IMR-90 (cell line): Measurements from ENCODE around the gene RSRC1. TPM values are rescaled to one million over a fixed set of nuclear protein-coding genes. Genes with fewer than 3 reads are reported as not detected.

Experiments used
- ATAC-seq: fragments of 200-7000 bp; cut with Tn5 transposase; 2 replicates; pipeline ENCODE4 v1.9.1; 2020; ENCODE audit warnings: low read depth, mild to moderate bottlenecking, moderate library complexity
- BruUV-seq: library from RNA; stranded (reverse); fragments of 400-500 nt; replicated peaks from 2 replicates; lab custom pipeline; 2021; lab: Mats Ljungman, UMichigan
- CTCF ChIA-PET: fragments of 300-600 bp; formaldehyde crosslinking; extraction: SDS; loops from one replicate; lab custom pipeline; 2021; ENCODE audit warnings: antibody characterized with exemption; lab: Yijun Ruan, JAX
- POLR2A ChIA-PET: fragments of 300-600 bp; sonication (Branson Sonifier 250); formaldehyde crosslinking; loops from one replicate; lab custom pipeline; 2022; ENCODE audit warnings: antibody characterized with exemption; ENCODE audit not compliant: unreplicated experiment; lab: Charles Lee
- DNase-seq: peaks from one replicate; pipeline ENCODE4 v3.0.0; 2013
- H2AFZ ChIP-seq: replicated peaks from 2 replicates; pipeline ENCODE3; 2013; ENCODE audit warnings: low read length, mild to moderate bottlenecking; ENCODE audit not compliant: poor library complexity
- H2AK5ac ChIP-seq: 2 replicates; pipeline ENCODE4 v1.6.1; 2013; ENCODE audit warnings: low read depth, low read length, inconsistent platforms
- H2AK9ac ChIP-seq: replicated peaks from 2 replicates; pipeline ENCODE3; 2013; ENCODE audit warnings: mild to moderate bottlenecking, low read depth, low read length, moderate library complexity; ENCODE audit not compliant: poor library complexity
- H2BK120ac ChIP-seq: 2 replicates; pipeline ENCODE4 v1.6.1; 2013; ENCODE audit warnings: low read depth, low read length, inconsistent platforms
- H2BK15ac ChIP-seq: 3 replicates; pipeline ENCODE4 v1.6.1; 2013; ENCODE audit warnings: low read depth, low read length, inconsistent platforms
- H2BK20ac ChIP-seq: 2 replicates; pipeline ENCODE4 v1.6.1; 2013; ENCODE audit warnings: low read depth, mild to moderate bottlenecking, inconsistent platforms, low read length, moderate library complexity
- H2BK5ac ChIP-seq: 2 replicates; pipeline ENCODE4 v1.6.1; 2013; ENCODE audit warnings: mild to moderate bottlenecking, low read depth, low read length, inconsistent platforms; ENCODE audit not compliant: poor library complexity, severe bottlenecking
- H3K14ac ChIP-seq: replicated peaks from 2 replicates; pipeline ENCODE4 v1.6.1; 2013; ENCODE audit warnings: low read depth, low read length, inconsistent platforms
- H3K18ac ChIP-seq: 2 replicates; pipeline ENCODE4 v1.6.1; 2013; ENCODE audit warnings: low read depth, low read length, control low read depth
- H3K23ac ChIP-seq: 2 replicates; pipeline ENCODE4 v1.6.1; 2013; ENCODE audit warnings: low read depth, low read length, inconsistent platforms
- H3K27ac ChIP-seq: 2 replicates; pipeline ENCODE4 v1.5.1; 2013; ENCODE audit warnings: mild to moderate bottlenecking, control low read depth, low read length; ENCODE audit not compliant: insufficient read depth
- H3K27me3 ChIP-seq: 2 replicates; pipeline ENCODE4 v1.6.1; 2013; ENCODE audit warnings: low read length; ENCODE audit not compliant: control insufficient read depth, insufficient read depth
- H3K36me3 ChIP-seq: 2 replicates; pipeline ENCODE4 v1.6.1; 2013; ENCODE audit warnings: low read length, mixed read lengths; ENCODE audit not compliant: control insufficient read depth, insufficient read depth
- H3K4ac ChIP-seq: 2 replicates; pipeline ENCODE4 v1.6.1; 2013; ENCODE audit warnings: low read depth, low read length, inconsistent platforms
- H3K4me1 ChIP-seq: 2 replicates; pipeline ENCODE4 v1.6.1; 2013; ENCODE audit warnings: low read length, mixed read lengths; ENCODE audit not compliant: control insufficient read depth, insufficient read depth
- H3K4me2 ChIP-seq: 2 replicates; pipeline ENCODE4 v1.6.1; 2013; ENCODE audit warnings: low read depth, mild to moderate bottlenecking, control low read depth, low read length, moderate library complexity
- H3K4me3 ChIP-seq: 2 replicates; pipeline ENCODE4 v1.5.1; 2013; ENCODE audit warnings: low read depth, mild to moderate bottlenecking, control low read depth, low read length, moderate library complexity; ENCODE audit not compliant: insufficient read depth
- H3K56ac ChIP-seq: 2 replicates; pipeline ENCODE4 v1.6.1; 2013; ENCODE audit warnings: low read length, inconsistent platforms; ENCODE audit not compliant: insufficient read depth; ENCODE audit errors: extremely low read depth
- H3K79me1 ChIP-seq, 2 experiments: 2 replicates each; pipeline ENCODE4 v1.6.1; 2013; ENCODE audit warnings: low read length in 2 of 2, inconsistent platforms in 1 of 2, low read depth in 1 of 2
- H3K9ac ChIP-seq: 2 replicates; pipeline ENCODE4 v1.6.1; 2013; ENCODE audit warnings: low read depth, low read length, control low read depth
- H3K9me1 ChIP-seq: 2 replicates; pipeline ENCODE4 v1.6.1; 2013; ENCODE audit warnings: low read length, inconsistent platforms; ENCODE audit not compliant: insufficient read depth
- H3K9me3 ChIP-seq: 2 replicates; pipeline ENCODE4 v1.6.1; 2013; ENCODE audit warnings: low read length; ENCODE audit not compliant: control insufficient read depth, insufficient read depth
- H4K20me1 ChIP-seq: 2 replicates; pipeline ENCODE4 v1.6.1; 2013; ENCODE audit warnings: low read length, inconsistent platforms; ENCODE audit not compliant: insufficient read depth
- H4K5ac ChIP-seq: 2 replicates; pipeline ENCODE4 v1.6.1; 2013; ENCODE audit warnings: mild to moderate bottlenecking, low read depth, low read length, control low read depth
- H4K8ac ChIP-seq, 2 experiments: 2 replicates each; pipeline ENCODE4 v1.6.1; 2013; ENCODE audit warnings: low read depth in 2 of 2, low read length in 2 of 2, control low read depth in 1 of 2, inconsistent platforms in 1 of 2
- H4K91ac ChIP-seq: 2 replicates; pipeline ENCODE4 v1.6.1; 2013; ENCODE audit warnings: low read depth, low read length, inconsistent platforms; ENCODE audit not compliant: insufficient read depth
- BHLHE40 ChIP-seq: fragments of 150-350 bp; IDR thresholded peaks from 2 replicates; pipeline ENCODE4 v1.6.1; 2016; ENCODE audit warnings: mild to moderate bottlenecking, low read depth, low read length
- CEBPB ChIP-seq: IDR thresholded peaks from 2 replicates; pipeline ENCODE4 v1.6.1; 2012; ENCODE audit warnings: low read depth, low read length, improper control_type of control experiment
- CHD1 ChIP-seq: IDR thresholded peaks from 2 replicates; pipeline ENCODE4 v1.6.1; 2012; ENCODE audit warnings: low read depth, low read length, improper control_type of control experiment
- FOS ChIP-seq: fragments of 150-350 bp; IDR thresholded peaks from 2 replicates; pipeline ENCODE4 v1.6.1; 2016; ENCODE audit warnings: low read depth, low read length
- MAFK ChIP-seq: IDR thresholded peaks from 2 replicates; pipeline ENCODE4 v1.6.1; 2012; ENCODE audit warnings: low read depth, low read length, improper control_type of control experiment
- MAZ ChIP-seq: IDR thresholded peaks from 2 replicates; pipeline ENCODE4 v1.6.1; 2012; ENCODE audit warnings: low read depth, mild to moderate bottlenecking, low read length, improper control_type of control experiment, moderate library complexity, borderline replicate concordance
- MXI1 ChIP-seq: IDR thresholded peaks from 2 replicates; pipeline ENCODE4 v1.6.1; 2012; ENCODE audit warnings: low read depth, mild to moderate bottlenecking, low read length, moderate library complexity, borderline replicate concordance
- NFE2L2 ChIP-seq: fragments of 150-350 bp; IDR thresholded peaks from 2 replicates; pipeline ENCODE4 v1.6.1; 2016; ENCODE audit warnings: low read depth, mild to moderate bottlenecking, low read length
- RCOR1 ChIP-seq: IDR thresholded peaks from 2 replicates; pipeline ENCODE4 v1.6.1; 2012; ENCODE audit warnings: mild to moderate bottlenecking, low read length, improper control_type of control experiment; ENCODE audit not compliant: insufficient replicate concordance
- SMC3 ChIP-seq: fragments of 150-350 bp; IDR thresholded peaks from 2 replicates; pipeline ENCODE4 v1.6.1; 2016; ENCODE audit warnings: low read depth, mild to moderate bottlenecking, antibody characterized with exemption, low read length, moderate library complexity
- dilution Hi-C: fragments of 300-500 bp; cut with HindIII; formaldehyde crosslinking; loops from one replicate; pipeline ENCODE4 v1.14.3; 2018; ENCODE audit warnings: low sequenced_read_pairs; ENCODE audit not compliant: unreplicated experiment
- in situ Hi-C: fragments of 300-500 bp; cut with MboI; formaldehyde crosslinking; loops from 3 replicates; pipeline ENCODE4 v1.14.3; 2019; ENCODE audit warnings: low sequenced_read_pairs, inconsistent platforms, mixed read lengths
- intact Hi-C: fragments of 100-400 bp; cut with micrococcal nuclease; formaldehyde crosslinking; loops from 2 replicates; pipeline ENCODE4 v1.10.0; 2022
- polyA plus RNA-seq, 3 experiments: library from polyadenylated mRNA; depleted of rRNA; stranded (reverse); fragments of >200 nt; gene quantifications; 2 replicates each; pipeline ENCODE4 v1.2.3, GENCODE V29; 2012; ENCODE audit warnings: low replicate concordance in 1 of 3
- total RNA-seq: library from RNA; depleted of rRNA; stranded (reverse); fragments of >200 nt; gene quantifications from 2 replicates; pipeline ENCODE4 v1.2.3, GENCODE V29; 2012
- TF ChIP-seq, protein P1 (sequence below): fragments of 150-350 bp; IDR thresholded peaks from 2 replicates; pipeline ENCODE4 v1.6.1; 2017; ENCODE audit warnings: mild to moderate bottlenecking, antibody characterized with exemption, low read length, low read depth

Gene RSRC1
- total and polyA plus RNA-seq, 2 of the 4 experiments (the other 2 are of a cell fraction), result 3.8 to 41.8 TPM

DNA sequence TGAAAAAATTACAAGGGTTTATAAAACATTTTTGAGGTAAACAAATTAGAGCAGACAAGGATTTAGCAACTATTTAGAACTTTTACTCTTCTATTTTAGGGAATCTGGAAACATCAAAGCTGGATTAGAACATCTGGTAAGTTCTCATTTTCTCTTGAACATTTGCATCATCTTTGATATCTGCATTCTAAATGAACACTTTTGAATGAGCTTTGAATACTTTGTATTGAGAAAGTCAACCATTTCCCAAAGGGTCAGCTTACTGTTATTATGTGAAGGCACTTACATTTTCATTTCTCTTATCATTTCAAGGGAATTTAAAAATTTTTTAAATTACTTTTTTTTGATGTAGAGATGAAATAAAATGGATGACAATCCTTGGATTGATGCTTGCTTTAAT is 188.1 kb downstream of the RSRC1 start:
- Histone ChIP-seq H2BK120ac (no peak overlapping the region), H2BK5ac (no peak overlapping the region), H3K14ac (no peak overlapping the region), H3K4me2 (no peak overlapping the region), H3K18ac (no peak overlapping the region), H2BK15ac (no peak overlapping the region), H3K4ac (no peak overlapping the region), H3K9me3 (no peaks in the 10 kb centered on the region), H2AK5ac (no peak overlapping the region), H4K91ac (no peak overlapping the region), H3K36me3 (no peaks in the 10 kb centered on the region), H3K4me1 (no peaks in the 10 kb centered on the region), H2AK9ac (no peak overlapping the region), H4K8ac (no peak overlapping the region), H3K79me1 (no peaks in the 10 kb centered on the region; a peak in 1 of 4 replicates), H3K23ac (no peak overlapping the region), H3K9ac (no peak overlapping the region), H3K27me3 (no peaks in the 10 kb centered on the region), H4K5ac (no peak overlapping the region), H2BK20ac (no peak overlapping the region), H2AFZ (no peak overlapping the region), H3K9me1 (no peaks in the 10 kb centered on the region), H3K27ac (no peak overlapping the region), H3K4me3 (no peak overlapping the region), H3K56ac (no peak overlapping the region), H4K20me1 (no peaks in the 10 kb centered on the region)
- dilution Hi-C loops, result no loop called here
- intact Hi-C loops, result no loop called here
- CTCF ChIA-PET, result interaction anchor here (0.9 to 1.4 kb wide), 2 partner anchors 18 to 691 kb away, joined by 3 read pairs; no protein-coding TSS in a partner anchor
- in situ Hi-C loops, result no loop called here
- POLR2A ChIA-PET, result no interaction called here
- ATAC-seq (no peak), DNase-seq (no peak)
- BruUV-seq, result no TSS peak
- no peak for TF ChIP-seq NFE2L2
- no peak for TF ChIP-seq CHD1
- no peak for TF ChIP-seq SMC3
- no peak for TF ChIP-seq BHLHE40
- no peak for TF ChIP-seq MXI1
- TF ChIP-seq MAZ, result no peak
- TF ChIP-seq CEBPB, result no peak
- TF ChIP-seq, protein P1, sequence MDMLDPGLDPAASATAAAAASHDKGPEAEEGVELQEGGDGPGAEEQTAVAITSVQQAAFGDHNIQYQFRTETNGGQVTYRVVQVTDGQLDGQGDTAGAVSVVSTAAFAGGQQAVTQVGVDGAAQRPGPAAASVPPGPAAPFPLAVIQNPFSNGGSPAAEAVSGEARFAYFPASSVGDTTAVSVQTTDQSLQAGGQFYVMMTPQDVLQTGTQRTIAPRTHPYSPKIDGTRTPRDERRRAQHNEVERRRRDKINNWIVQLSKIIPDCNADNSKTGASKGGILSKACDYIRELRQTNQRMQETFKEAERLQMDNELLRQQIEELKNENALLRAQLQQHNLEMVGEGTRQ, result no peak
- TF ChIP-seq MAFK, result no peak
- TF ChIP-seq RCOR1, result no peak
- TF ChIP-seq FOS, result no peak
